ENCODE measurements around the gene FN1.

GRCh38 chr2:215383652-215384279, 52.1 kb downstream of the FN1 start:
- TF ChIP-seq POLR2A (IDR thresholded peaks at IDR 0.05) (no peak), CTCF (IDR thresholded peaks at IDR 0.05) (no peak)

Data from stomach (tissue), 4 donors.